Globus pallidus (tissue), 1 donor: Measurements from ENCODE around the gene GRIK2.
"Not testable (repeated sequence)": the region's sequence is repeated elsewhere in the genome, so short reads cannot be mapped to it uniquely, and the experiment has no call there.

Experiments
- DNase-seq: peaks from one replicate; pipeline ENCODE4 v3.0.0-alpha.2; 2015; ENCODE audit warnings: low spot score

Gene GRIK2

GRCh38 chr6:101393251-101393828 lies at the start of gene GRIK2:
Gene GRIK2 (plus strand): TSS chr6:101393708.
- DNase-seq, result no peak

GRCh38 chr6:101344885-101345284 lies 48.6 kb upstream of the GRIK2 start:
- no peak for DNase-seq

GRCh38 chr6:101348816-101349215 lies 44.7 kb upstream of the GRIK2 start:
- no peak for DNase-seq

- not testable (repeated sequence) for DNase-seq
Observed at GRCh38 chr6:101350631-101351030, 42.9 kb upstream of the GRIK2 start.

GRCh38 chr6:101351173-101351572 lies 42.3 kb upstream of the GRIK2 start:
- no peak for DNase-seq

GRCh38 chr6:101352316-101352715 lies 41.2 kb upstream of the GRIK2 start:
- DNase-seq, result no peak

- DNase-seq, result no peak
Observed at GRCh38 chr6:101365181-101365580, 28.3 kb upstream of the GRIK2 start.

- DNase-seq, result no peak
Observed at GRCh38 chr6:101379926-101380325, 13.6 kb upstream of the GRIK2 start.

- DNase-seq, result no peak
Observed at GRCh38 chr6:101380897-101381630, 12.4 kb upstream of the GRIK2 start.

- not testable (repeated sequence) for DNase-seq
Observed at GRCh38 chr6:101383747-101384146, 9.8 kb upstream of the GRIK2 start.

- no peak for DNase-seq
Observed at GRCh38 chr6:101386982-101387381, 6.5 kb upstream of the GRIK2 start.

- no peak for DNase-seq
Observed at GRCh38 chr6:101391772-101392585, 1.5 kb upstream of the GRIK2 start.

GRCh38 chr6:101392586-101393230 lies 800 bp upstream of the GRIK2 start:
- DNase-seq, result no peak

GRCh38 chr6:101393829-101394251 lies 332 bp downstream of the GRIK2 start:
- no peak for DNase-seq

GRCh38 chr6:101394936-101395335 lies 1.4 kb downstream of the GRIK2 start:
- no peak for DNase-seq

GRCh38 chr6:101395345-101395744 lies 1.8 kb downstream of the GRIK2 start:
- DNase-seq, result no peak

- DNase-seq, result no peak
Observed at GRCh38 chr6:101396548-101397173, 3.2 kb downstream of the GRIK2 start.

- DNase-seq, result no peak
Observed at GRCh38 chr6:101397199-101397598, 3.7 kb downstream of the GRIK2 start.

- DNase-seq, result no peak
Observed at GRCh38 chr6:101398716-101399615, 5.5 kb downstream of the GRIK2 start.

- no peak for DNase-seq
Observed at GRCh38 chr6:101399616-101400162, 6.2 kb downstream of the GRIK2 start.
